Suprapubic skin (tissue), 4 donors: ENCODE measurements around the gene LIPG. TPM values are rescaled to one million over a fixed set of nuclear protein-coding genes. Genes with fewer than 3 reads are reported as not detected.
A peak's percentile ranks its signal among the peaks of the same experiment; 100 is the strongest.

Experiments
- DNase-seq, 2 donors: peaks; one replicate each; pipeline ENCODE4 v3.0.0-alpha.2; 2019; ENCODE audit warnings: low spot score in 2 of 2
- H3K27ac ChIP-seq: fragments of 200-600 bp; sonication (generic); one replicate; pipeline ENCODE4 v1.5.1; 2019
- H3K27me3 ChIP-seq: fragments of 200-600 bp; sonication (generic); one replicate; pipeline ENCODE4 v1.5.1; 2019
- H3K36me3 ChIP-seq: fragments of 200-600 bp; sonication (generic); one replicate; pipeline ENCODE4 v1.5.1; 2019
- H3K4me1 ChIP-seq: fragments of 200-600 bp; sonication (generic); one replicate; pipeline ENCODE4 v1.5.1; 2019
- H3K4me3 ChIP-seq: fragments of 200-600 bp; sonication (generic); one replicate; pipeline ENCODE4 v1.5.1; 2019; ENCODE audit warnings: mild to moderate bottlenecking
- H3K9me3 ChIP-seq: fragments of 200-600 bp; sonication (generic); one replicate; pipeline ENCODE4 v1.5.1; 2019
- EP300 ChIP-seq: sonication (generic); formaldehyde crosslinking; IDR thresholded peaks from one replicate; pipeline ENCODE4 v1.6.1; 2017; ENCODE audit warnings: antibody characterized with exemption
- POLR2A ChIP-seq, 2 donors: fragments of 450-650 bp; IDR thresholded peaks; one replicate each; pipeline ENCODE4 v1.6.1; 2017; ENCODE audit warnings: antibody characterized with exemption in 2 of 2, mild to moderate bottlenecking in 2 of 2, moderate library complexity in 2 of 2
- POLR2AphosphoS5 ChIP-seq, 3 donors: sonication (generic); formaldehyde crosslinking; IDR thresholded peaks; one replicate each; pipeline ENCODE4 v1.6.1; 2017; ENCODE audit warnings: antibody characterized with exemption in 3 of 3
- WGBS: methylation state at CpG from one replicate; pipeline ENCODE4 v1.1.5; 2018; 5-methylcytosine and 5-hydroxymethylcytosine counted together
- total RNA-seq, 4 donors: library from RNA; depleted of rRNA; stranded (reverse); fragments of >200 nt; gene quantifications; one replicate each; pipeline ENCODE4 v1.1.0, GENCODE V29; 2016
- TF ChIP-seq, protein P1 (sequence below), 2 donors: fragments of 200-600 bp in 1 of 2; fragments of 450-650 bp in 1 of 2; sonication (generic) in 1 of 2; IDR thresholded peaks; one replicate each; pipeline ENCODE4 v1.5.1; 2016 to 2019; ENCODE audit warnings: antibody characterized with exemption in 2 of 2, mild to moderate bottlenecking in 1 of 2, moderate library complexity in 1 of 2

Gene LIPG
- total RNA-seq, 4 donors from 2014 or later = 6.9 to 11.8 (median 9.1) TPM

DNA sequence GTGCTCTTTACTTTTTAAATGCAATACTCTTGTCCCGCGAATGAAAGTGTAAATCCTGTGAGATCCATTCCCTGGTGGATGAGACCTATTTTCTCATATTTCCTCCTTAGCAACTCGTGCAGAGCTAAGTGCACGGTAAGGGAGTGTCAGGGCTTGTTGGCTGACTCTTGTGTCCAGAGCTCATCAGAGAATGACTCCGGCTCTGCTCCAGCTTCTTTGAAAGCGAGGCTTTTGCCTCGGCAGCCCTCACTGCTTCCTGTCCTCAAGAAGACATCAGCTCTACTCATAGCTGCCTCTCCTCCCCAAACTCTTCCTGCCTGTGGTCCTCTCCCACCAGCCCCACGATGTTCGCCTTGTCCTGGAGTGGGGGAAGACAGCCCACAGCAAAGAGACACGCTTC lies 70.7 kb downstream of the LIPG start:
- Histone ChIP-seq H3K4me3 (no peak overlapping the region), H3K4me1 (peaks cover 7% of the 10 kb centered on the region), H3K36me3 (no peaks in the 10 kb centered on the region), H3K9me3 (no peaks in the 10 kb centered on the region), H3K27ac (no peak overlapping the region), H3K27me3 (no peaks in the 10 kb centered on the region)
- 69% methylated on average over 8 of the region's 10 CpGs for WGBS
- peak in 1 of 2 donors; percentile 14 for DNase-seq
- no peak for TF ChIP-seq POLR2A (IDR thresholded peaks at IDR 0.05)
- no peak for TF ChIP-seq EP300
- TF ChIP-seq, protein P1, sequence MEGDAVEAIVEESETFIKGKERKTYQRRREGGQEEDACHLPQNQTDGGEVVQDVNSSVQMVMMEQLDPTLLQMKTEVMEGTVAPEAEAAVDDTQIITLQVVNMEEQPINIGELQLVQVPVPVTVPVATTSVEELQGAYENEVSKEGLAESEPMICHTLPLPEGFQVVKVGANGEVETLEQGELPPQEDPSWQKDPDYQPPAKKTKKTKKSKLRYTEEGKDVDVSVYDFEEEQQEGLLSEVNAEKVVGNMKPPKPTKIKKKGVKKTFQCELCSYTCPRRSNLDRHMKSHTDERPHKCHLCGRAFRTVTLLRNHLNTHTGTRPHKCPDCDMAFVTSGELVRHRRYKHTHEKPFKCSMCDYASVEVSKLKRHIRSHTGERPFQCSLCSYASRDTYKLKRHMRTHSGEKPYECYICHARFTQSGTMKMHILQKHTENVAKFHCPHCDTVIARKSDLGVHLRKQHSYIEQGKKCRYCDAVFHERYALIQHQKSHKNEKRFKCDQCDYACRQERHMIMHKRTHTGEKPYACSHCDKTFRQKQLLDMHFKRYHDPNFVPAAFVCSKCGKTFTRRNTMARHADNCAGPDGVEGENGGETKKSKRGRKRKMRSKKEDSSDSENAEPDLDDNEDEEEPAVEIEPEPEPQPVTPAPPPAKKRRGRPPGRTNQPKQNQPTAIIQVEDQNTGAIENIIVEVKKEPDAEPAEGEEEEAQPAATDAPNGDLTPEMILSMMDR (IDR thresholded peaks at IDR 0.05) = no peak
- TF ChIP-seq POLR2AphosphoS5 (IDR thresholded peaks at IDR 0.05) = no peak

DNA sequence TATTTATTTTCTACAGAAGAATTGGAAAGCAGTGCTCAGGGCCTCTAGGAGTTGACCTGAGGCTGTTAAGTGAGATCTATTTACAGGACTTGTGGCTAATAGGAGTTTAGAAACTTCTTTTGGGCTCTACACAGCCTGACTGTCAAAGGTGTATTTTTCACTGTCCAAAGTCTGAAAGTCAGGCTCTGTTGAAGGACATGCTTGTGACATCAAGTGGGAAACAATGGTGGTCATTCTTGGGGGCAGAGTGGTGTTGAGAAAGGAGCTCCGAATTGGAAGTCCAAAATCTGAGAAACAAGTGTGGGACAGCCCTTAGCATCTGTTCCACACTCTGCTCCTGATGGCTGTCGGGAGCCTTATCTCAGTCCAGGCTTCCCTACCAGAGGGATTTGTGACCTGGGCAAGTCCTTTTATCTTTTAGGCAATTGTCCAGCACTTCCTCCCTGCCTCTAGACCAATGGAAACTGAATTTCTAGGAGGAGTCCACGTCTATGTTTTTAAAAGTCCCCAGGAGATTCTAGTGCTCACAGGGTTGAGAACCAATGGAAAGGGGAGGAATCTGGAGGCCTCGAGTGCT lies 76.4 kb downstream of the LIPG start:
- WGBS = 73% methylated on average over 4 of the region's 4 CpGs

DNA sequence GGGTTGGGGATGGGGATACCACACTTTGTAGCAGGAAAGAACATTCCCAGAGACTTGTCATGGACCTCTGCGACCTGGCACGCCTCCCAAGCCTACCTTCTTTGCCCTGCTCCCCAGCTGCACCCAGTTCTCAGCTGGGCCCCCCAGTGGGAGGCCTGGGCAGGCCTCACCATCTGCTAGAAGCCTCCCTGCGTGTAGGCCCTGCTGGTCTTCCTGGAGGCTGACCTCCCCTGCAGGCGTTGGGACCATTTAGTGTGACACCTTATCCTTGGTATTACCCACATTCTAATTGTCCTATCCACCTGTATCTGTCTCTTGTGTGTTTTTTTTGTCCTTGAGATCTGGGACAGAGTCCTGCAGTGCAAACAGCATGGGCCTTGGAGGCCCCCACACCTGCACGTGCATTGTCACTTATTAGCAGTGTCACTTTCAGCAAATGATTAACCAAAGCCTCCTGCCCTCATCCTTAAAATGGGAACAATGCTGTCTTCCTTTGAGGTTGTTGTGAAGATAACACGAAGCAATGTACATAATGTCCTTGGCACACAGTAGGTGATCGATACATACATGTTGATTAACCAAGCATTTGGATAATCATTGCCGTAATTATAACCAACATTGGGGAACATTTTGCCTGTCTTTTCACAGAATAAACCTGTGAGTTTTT lies 77.2 kb downstream of the LIPG start:
- 93% methylated on average over 8 of the region's 8 CpGs for WGBS
- Histone ChIP-seq H3K9me3 (no peaks in the 10 kb centered on the region), H3K4me3 (no peak overlapping the region)

More for the DNA sequence above, 76.4 kb downstream of the LIPG start:
- Histone ChIP-seq H3K27me3 (no peaks in the 10 kb centered on the region), H3K4me3 (no peak overlapping the region), H3K36me3 (no peaks in the 10 kb centered on the region), H3K27ac (no peak overlapping the region), H3K9me3 (no peaks in the 10 kb centered on the region), H3K4me1 (peaks cover 8% of the 10 kb centered on the region)
- TF ChIP-seq EP300 (no peak), POLR2A (IDR thresholded peaks at IDR 0.05) (no peak), POLR2AphosphoS5 (IDR thresholded peaks at IDR 0.05) (no peak)
- TF ChIP-seq, protein P1 (IDR thresholded peaks at IDR 0.05) = no peak
- no peak for DNase-seq

DNA sequence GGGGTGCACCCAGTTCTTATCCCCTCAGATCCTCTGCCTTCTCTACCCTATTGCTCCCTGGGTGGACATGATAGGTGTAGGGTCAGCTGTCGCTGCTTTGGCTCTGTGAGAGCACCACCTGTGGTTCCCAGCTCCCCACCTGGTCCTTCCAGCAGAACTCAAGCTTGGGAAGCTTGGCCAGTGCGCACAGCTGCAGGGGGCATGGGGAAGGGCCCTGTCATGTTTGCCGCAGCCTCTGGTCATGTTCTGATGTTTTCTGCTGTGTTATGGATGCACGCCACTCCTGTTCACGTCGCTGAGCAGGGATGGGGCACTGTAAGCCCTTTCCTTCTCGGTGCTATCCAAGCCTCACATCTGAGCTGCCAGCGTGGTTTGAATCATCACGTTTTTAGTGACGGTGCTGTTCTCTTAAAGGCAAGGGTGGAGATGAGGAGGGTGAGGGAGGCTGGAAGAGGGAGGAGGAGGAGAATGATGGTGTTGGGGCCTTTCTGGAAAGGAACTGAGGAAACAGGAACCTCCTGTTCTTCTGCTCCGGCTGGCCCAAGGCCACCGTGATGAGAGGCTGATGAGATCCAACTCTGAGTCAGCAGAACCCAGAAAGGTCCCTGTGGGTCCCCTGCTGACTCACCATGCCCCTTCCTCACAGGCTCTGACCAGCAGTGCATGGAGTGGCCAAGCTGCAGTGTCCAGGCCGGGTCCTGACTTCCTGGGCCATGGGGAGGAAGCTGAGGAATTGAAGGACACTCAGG lies 78.0 kb downstream of the LIPG start:
- TF ChIP-seq POLR2AphosphoS5 (IDR thresholded peaks at IDR 0.05) (no peak), EP300 (no peak), POLR2A (IDR thresholded peaks at IDR 0.05) (no peak)
- TF ChIP-seq, protein P1 (IDR thresholded peaks at IDR 0.05) = no peak
- peaks cover 8% of the 10 kb centered on the region for H3K4me1 ChIP-seq
- no peaks in the 10 kb centered on the region for H3K36me3 ChIP-seq
- 54% methylated on average over 13 of the region's 13 CpGs for WGBS
- DNase-seq = peak in 1 of 2 donors; percentile 28
- no peak overlapping the region for H3K4me3 ChIP-seq
- no peak overlapping the region for H3K27ac ChIP-seq
- H3K27me3 ChIP-seq = no peaks in the 10 kb centered on the region
- H3K9me3 ChIP-seq = no peaks in the 10 kb centered on the region

More for the DNA sequence above, 77.2 kb downstream of the LIPG start:
- Histone ChIP-seq H3K4me1 (peaks cover 8% of the 10 kb centered on the region), H3K27ac (no peak overlapping the region), H3K36me3 (no peaks in the 10 kb centered on the region), H3K27me3 (no peaks in the 10 kb centered on the region)
- TF ChIP-seq EP300 (no peak), POLR2A (IDR thresholded peaks at IDR 0.05) (no peak)
- TF ChIP-seq, protein P1 (IDR thresholded peaks at IDR 0.05) = no peak
- DNase-seq = peak in 1 of 2 donors; percentile 20

DNA sequence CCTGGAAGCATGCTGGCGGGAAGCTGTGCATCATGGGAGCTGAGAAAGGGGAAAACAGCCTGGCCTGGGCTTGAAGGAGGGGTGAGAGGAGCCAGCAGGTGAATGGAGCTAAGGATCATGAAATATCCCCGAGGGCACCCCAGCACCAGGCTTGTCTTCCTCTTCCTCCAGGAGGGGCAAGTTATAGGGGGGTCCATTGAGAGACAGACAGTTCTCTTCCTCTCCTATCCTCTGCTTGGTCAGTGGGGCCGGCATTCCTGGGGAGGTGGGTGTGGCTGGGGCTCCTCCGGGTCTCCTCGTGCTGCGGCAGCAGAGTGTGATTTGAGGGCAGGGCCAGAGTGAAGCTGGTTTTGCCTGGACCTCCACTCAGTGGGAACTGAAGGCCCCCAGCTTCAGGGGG lies 78.9 kb downstream of the LIPG start:
- Histone ChIP-seq H3K27me3 (no peaks in the 10 kb centered on the region), H3K4me3 (no peak overlapping the region), H3K9me3 (no peaks in the 10 kb centered on the region), H3K4me1 (peaks cover 15% of the 10 kb centered on the region), H3K36me3 (no peaks in the 10 kb centered on the region), H3K27ac (no peak overlapping the region)
- 55% methylated on average over 6 of the region's 6 CpGs for WGBS
- DNase-seq = no peak
- TF ChIP-seq POLR2AphosphoS5 (IDR thresholded peaks at IDR 0.05) (no peak), POLR2A (IDR thresholded peaks at IDR 0.05) (no peak), EP300 (no peak)
- TF ChIP-seq, protein P1 (IDR thresholded peaks at IDR 0.05) = no peak
